Suppressor macrophage treated with lipopolysaccharide for 4 hours (primary cell): ENCODE measurements around the gene IRX5.
A peak's percentile ranks its signal among the peaks of the same experiment; 100 is the strongest.

Experiments
- DNase-seq: peaks from one replicate; pipeline ENCODE4 v3.0.0-alpha.2; 2020

IRX5 gene

DNA sequence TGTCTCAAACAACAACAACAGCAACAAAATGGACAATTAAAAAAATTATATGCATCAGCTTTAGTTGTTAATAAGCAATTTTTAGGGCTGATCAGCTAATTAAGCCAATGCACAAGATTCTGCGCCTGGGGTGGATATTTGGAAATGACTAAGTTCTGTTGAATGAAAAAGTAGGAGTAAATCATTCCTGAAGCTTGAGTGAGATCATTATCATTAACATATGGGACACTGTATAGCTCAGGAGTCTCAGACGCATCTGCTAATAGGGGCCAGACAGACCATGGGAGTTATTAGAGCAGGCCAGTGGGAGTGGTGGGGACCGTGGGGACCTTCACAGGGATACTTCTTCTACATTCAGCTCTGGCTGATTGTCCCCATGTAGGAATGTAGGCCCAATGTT lies 22.8 kb downstream of the IRX5 start:
- no peak for DNase-seq

DNA sequence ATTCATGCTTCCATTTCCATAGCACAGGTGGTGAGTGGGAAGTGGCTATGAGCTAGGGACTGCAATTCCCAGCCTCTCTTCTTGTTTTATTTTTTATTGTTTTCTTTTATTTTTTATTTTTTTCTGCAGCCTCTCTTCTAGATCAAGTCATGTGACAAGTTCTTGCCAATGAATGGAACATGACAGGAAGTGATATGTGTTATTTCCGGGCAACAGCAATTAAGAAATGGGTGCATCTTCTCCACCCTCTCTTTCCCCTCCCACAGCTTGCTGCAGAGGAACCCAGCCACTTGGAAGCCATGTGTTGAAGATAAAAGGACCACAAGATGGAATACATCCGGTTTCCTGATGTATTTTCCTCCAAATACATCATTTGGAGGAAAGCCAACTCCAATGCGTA lies 23.6 kb downstream of the IRX5 start:
- DNase-seq, result no peak

DNA sequence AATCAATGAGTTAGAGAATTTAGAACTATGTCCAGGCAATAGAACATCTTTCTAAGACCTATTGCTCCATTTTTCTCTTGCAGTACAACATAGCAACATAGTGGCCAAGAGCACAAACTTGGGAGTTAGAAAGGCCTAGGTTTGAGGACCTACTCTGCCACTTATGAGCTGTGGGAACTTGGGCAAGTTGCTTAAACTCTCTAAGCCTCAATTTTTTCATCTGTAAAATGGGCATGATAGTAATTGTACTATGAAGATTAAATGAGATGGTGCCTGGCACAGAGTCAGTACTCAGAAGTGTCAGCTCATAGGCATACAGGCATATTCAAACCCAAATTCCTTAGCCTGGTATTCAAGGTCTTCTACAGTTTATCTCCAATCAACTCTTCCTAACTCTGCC lies 25.1 kb downstream of the IRX5 start:
- DNase-seq, result no peak

DNA sequence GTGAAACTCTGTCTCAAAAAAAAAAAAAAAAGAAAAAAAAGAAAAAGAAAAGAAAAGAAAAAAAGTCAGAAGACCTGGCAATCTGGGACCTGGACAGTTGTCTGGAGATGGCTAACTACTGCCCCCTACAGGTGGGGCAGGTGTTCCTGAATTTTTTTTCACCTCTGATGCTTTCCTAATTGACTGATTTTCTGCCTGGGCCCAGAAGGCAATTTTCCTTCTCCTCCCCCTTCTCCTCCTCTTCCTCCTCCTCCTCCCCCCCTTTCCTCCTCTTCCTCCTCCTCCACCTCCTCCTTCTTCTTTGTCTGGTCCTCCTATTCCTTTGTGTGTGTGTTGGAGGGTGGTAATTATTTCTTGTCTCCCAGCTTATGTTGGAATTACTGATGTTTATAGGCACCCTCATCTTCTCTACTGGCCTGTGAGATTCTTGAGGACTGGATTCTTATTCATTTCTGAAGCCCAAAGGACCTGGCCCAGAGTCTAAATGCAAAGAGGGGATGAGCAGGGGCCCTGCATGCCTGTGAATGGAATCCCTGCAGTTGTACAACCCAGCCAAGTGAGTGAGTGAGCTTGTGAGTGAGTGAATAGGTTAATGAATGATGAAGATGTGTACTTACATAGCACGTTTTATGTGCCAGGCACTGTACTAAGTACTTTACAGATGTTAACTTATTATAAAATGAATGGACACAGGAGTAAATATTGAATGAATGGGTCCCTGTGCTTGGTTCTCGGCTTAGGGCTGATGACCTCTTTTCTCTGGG lies 26.9 kb downstream of the IRX5 start:
- DNase-seq, result peak; percentile 62

DNA sequence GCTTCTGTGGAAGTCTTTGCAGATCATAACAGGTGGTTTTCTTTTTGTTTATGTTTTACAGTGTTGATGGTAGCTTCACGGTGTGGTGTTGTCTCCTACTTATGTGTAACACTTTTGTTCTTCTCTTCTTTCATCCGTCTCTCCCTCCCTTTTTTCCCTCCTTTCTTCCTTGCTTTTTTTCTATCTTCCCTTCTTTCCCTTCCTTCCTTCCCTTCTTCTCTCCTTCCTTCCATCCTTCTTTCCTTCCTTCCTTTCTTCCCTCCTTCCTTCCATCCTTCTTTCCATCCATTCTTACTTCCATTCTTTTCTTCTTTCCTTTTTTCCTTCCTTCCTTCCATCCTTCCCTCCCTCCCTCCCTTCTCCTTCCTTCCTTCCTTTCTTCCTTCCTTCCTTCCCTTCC lies 31.4 kb downstream of the IRX5 start:
- DNase-seq, result no peak

DNA sequence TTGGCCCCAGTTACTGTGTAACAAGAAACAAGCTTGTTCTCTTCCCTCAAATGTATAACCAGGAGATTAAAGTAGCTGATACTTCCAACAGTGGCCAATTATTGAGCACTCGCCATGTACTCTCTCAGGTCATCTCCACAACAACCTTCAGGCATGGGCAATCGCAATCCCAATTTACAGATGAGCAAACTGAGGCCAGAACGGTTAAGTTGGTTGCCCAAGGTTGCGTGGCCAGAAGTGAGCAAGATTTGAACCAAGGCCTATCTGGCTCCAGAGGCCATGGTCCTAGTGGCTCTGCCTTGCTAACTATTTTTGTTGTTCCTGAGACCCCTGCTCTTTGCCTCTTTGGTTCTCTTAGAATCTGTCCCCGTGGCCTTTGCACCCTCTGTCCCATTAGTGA lies 33.6 kb downstream of the IRX5 start:
- DNase-seq, result no peak

DNA sequence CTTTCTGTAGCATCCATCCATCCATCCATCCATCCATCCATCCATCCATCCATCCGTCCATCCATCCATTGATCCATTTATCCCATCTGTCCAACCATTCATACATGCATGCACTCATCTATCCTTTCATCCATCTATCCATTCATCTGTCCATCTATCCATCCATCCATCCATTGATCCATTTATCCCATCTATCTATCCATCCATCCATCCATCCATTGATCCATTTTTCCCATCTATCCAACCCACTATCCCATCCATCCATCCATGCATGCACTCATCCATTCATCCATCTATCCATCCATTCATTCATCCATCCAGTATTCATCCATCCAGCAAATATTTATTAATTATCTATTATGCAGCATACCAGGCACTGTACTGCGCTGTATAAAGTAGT lies 34.8 kb downstream of the IRX5 start:
- no peak for DNase-seq

DNA sequence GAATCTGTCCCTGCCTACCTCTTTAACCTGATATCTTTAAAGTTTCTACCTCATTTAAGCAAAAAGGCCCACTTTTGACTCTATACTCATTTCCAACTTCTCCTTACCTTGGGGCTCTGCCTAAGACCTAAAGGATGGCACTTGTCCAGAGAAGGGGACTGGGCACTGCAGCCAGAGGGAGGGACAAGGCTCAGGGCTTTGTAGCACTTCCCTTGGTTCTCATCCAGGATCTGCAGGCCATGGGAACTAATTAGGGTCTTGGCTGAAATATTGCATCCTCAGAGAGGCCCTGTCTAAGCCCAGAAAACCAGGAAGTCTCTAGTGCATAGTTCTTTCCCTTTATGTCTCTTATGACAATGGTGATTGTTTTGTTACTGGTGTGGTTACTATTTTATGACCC lies 37.3 kb downstream of the IRX5 start:
- DNase-seq, result no peak

DNA sequence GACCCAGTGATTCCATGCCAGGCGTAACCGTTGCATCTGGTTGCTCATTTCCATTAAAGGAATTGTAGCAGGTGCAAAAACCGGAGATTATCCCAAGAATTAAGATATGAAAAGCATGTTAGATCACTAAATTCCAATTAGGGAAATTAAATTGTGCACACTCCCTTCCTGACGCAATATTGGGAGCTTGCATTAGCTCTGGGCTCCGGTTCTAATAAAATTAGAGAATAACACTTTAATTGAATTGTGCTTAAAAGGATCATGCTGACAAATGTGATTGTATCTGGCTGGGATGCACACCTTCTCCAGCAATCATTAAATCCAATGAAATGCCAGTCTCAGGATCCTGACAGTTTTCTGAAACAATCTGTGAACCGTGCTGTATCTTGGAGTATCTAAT lies 38.1 kb downstream of the IRX5 start:
- no peak for DNase-seq

DNA sequence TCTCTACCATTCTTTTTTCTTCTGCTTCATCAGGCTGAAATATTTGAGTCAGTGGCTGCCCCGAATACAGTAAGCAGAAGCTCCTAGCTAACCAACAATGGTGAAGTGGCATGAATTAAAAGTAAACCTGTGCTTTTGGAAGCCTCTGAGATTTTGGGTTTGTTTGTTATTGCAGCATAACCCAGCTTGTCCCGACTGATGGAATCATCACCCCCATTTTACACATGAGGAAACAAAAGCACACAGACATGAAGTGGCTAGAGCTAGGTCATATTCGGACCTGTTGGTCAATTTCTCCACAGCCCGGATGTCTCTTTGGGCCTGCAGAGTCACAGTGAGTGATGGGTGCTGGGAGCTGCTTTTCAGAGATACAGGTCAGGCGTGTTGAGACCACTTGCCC lies 39.4 kb downstream of the IRX5 start:
- DNase-seq, result no peak

DNA sequence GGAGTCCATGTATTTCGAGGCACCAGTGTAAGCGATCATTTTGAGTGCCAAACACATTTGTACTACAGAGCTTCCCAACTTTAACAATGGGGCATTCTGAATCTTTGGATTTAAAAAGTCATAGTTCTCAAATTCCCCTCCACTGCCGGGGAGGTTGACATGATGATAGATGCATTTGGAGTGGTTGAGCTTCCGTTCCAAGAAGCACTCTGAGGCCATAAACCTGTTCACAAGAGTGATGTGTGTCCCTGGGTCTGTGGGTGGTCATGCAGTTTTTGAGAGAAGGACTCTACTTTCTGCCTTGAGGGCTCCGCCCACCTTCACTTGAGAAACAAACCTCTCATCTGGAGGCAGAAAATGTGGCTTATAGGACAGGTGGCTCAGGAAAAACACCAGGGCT lies 43.7 kb downstream of the IRX5 start:
- DNase-seq, result no peak

DNA sequence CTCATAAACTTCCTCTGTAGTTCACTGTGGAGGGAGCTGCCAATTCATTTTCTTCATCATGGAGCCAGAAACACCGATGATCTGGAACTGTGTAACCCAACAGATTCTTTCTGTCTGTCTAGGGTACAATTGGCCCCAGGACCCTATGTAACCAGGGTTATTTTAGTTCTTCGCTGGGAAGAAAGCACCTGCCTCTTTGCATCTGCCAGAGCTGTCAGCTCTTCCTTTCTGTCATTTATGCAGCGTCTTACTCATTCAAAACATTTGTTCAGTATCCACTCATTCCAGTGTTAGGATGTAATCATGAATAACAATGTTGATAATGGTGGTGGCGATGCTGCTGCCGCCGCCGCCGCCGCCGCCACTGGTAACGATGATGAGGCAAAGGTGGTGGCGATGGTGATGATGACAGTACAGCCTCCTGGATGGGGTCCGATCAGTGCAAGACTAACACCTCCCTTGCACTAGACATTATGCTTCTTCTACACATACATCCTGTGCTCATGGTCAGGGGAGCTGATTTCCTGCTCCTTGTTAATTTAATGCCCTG lies 46.1 kb downstream of the IRX5 start:
- DNase-seq, result no peak

DNA sequence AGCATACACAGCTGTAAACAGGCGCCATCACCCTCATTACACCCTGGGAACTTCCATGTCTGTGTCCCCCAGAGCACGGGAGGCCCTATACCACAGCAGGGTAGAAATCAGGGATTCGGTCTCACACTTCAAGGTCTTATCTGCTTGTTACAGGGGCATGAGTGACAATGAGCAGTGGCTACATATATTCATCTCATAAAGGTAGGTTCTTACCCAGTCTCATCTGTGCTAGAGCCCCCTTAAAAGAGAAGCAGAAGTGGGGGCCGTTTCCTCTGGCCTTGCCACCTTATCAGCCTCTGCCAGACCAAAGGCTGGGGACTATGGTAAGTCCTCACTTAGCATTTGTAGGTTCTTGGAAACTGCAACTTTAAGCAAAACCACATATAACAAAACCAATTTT lies 46.5 kb downstream of the IRX5 start:
- no peak for DNase-seq

DNA sequence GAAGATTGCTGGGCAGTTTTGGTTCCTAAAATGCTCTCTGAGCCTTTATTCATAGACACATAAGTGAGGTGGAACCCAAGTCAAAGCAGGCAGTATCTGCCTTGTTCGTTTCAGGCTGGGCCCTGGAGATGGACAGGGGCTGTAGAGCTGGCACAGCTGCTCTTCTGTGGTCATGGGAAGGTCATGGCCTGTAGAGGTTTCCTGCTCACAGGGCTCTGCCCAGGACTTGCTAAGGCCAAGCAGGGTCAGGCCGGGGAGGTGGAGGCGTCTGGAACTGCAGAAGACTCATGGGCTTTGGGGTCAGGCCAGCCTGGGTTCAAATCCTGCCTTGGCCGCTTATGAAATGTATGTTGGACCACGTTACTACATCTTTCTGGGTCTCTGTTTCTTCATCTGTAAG lies 50.2 kb downstream of the IRX5 start:
- no peak for DNase-seq
